ENCODE results near the gene PLCG1.

PLCG1 gene

DNA sequence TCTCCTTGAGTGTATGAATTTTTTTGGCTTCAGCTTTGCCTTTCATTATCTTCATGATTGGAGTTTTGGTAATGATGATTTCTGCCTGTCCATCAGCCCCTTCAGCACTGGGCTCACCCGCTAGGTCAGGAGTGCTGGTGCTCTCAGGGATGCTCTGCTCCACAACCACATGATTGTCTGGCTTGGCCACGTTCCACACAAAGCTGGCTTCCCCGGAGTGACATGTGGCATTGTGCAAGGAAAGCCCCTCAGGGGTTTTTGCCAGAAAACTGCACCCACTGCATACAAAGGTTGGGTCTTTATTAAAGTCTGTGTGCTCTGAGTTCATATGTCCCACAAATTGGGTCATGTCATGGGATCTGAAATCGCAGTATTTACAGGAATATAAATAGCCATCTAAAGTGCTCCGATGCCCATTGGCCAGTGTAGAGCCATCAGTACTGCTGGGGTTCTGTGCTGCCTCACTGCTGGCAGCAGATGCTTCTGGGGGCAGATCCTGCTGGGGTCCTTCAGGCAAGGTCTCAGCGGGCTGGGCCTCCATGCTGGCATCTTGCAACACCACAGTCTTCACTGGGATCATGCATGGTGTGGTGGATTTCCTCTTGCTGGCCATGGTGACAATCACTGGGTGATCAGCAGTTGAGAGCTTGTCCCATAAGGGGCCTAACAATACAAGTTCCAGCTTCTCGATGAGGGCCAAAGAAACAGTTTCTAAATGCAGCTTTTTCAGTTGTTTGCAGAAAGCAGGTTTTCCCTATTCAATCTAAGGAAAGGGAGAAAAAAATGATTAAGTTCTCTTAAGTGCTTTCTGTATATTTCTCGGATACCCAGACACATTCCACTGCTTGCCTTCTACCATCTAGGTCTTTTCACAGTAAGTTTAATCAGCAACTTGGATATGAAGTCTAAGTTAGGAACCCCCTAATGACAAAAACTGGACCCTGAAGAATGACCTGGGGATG is 67.2 kb downstream of the PLCG1 start:
- no peak for DNase-seq (ENCODE audit: low spot score)
- no peak for FAIRE-seq

DNA sequence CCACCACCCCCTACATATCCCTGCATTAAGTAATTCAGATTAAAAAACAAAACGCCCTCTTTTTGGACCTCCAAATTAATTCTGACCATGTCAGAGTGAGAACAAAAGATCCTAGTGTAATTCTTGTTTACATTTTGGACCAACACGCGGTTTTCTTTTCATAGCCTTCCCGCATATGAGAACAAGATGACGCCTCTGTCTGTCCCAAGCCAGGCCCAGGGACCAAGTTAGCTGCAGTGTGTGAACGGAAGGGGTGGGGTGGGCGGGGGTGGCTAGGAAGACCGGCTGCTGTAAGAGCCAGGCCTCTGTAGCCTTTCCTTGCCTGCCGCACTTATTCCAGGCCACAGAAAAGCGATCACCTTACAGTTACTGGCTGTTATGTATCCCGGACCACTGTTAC is 68.0 kb downstream of the PLCG1 start:
- FAIRE-seq: no peak
- DNase-seq (ENCODE audit: low spot score): no peak

DNA sequence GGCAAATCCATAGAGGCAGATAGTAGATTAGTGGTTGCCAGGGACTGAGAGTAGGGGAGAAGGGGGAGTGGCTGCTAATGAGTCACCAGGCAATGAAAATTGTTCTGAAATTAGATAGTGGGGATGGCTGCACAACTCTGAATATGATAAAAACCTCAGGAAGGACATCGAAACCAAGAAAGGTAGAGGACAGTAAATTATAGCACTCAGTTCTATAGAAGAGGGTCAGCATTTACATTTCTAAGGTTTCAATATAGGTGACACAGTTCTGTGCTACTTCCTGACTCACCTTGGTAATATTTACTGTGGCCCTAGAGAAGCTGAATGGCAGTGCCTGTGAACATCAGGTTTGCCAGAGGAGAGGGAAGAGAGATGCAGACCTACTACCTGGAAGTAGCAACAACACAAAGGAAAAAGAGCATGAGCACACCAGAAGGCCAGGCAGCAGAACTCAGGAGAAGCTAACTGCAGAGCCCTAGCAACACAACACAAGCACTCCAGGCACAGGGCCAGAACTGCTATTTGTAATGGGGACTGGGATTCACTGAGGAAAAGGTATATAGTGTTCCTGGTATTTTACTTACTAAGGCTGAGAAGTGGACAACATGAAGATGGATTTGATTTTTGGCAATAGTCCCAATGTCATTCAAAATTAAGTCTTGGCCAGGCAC is 75.9 kb downstream of the PLCG1 start:
- FAIRE-seq: no peak
- no peak for DNase-seq (ENCODE audit: low spot score)

DNA sequence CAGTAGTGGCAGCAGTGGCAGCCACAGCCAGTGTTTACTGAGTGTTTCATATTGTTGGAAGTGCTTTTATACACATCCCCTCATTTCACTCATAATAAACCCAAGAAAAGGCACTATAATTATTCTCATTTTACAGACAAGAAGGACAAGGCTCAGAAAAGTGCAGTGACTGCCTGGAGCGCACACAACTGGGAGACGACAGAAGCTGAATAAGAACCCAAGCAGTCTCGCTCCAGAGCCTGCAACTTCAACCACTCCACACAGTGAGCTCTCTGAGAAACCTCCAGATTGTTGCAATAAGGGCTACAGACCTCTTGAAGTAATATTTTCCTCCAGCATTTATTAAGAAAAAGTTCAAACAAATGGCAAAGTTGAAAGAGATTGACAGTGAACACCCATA is 76.9 kb downstream of the PLCG1 start:
- DNase-seq (ENCODE audit: low spot score) (no peak), FAIRE-seq (no peak)

DNA sequence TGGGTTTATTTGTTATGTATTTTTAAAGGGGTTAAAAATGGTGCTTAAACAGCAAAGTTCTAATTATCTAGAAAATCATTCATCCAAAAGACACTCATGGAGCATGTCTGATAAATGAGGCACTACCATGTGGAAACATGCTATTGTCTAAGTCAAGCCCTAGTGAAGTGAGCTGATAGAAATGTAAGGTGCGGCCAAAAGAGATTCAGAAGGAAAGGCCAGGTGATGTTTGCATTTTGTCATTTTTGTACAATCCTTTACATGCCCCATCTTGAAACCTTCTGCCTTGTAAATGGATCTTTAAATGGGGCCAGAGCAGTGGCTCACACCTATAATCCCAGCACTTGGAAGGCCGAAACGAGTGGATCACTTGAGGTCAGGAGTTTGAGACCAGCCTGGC is 77.3 kb downstream of the PLCG1 start:
- DNase-seq (ENCODE audit: low spot score) (no peak), FAIRE-seq (no peak)

DNA sequence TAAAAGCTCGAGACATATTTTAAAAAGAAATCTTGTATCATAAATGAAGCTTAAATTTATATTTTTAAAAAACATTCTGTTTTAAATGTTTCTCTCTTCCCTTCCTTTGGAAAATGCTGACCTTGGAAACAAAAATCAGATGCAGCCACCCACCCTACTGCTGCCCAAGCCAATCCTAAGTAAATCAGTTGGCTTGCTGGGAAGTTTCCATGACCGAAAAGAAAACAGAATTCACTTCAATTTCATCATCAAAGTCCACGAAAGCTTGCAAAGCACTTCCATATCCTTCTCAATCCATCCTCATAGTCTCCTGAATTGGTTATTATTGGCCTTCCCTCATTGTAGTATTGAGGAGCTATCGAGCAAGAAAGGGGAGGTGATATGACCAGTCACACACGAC is 80.1 kb downstream of the PLCG1 start:
- FAIRE-seq: no peak
- DNase-seq (ENCODE audit: low spot score): no peak

DNA sequence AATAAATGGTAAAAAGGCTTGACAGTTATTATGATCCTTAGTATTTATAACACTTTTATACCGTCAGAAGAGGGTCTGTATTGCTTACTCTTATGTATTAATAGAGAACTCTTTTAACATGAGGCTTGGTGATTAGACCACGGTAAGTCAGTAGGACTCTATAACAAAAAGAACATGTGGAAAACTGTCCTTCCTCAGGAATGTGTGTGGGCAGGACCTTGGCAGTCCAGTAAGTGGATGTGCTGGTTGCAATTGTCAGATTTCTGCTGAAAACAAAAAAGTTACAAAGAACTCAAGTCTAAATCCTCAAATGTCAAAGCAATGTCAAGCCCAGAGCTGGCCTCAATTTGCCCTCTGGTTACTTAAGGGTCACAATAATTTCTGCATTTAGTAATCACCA is 81.1 kb downstream of the PLCG1 start:
- DNase-seq (ENCODE audit: low spot score) (no peak), FAIRE-seq (no peak)

DNA sequence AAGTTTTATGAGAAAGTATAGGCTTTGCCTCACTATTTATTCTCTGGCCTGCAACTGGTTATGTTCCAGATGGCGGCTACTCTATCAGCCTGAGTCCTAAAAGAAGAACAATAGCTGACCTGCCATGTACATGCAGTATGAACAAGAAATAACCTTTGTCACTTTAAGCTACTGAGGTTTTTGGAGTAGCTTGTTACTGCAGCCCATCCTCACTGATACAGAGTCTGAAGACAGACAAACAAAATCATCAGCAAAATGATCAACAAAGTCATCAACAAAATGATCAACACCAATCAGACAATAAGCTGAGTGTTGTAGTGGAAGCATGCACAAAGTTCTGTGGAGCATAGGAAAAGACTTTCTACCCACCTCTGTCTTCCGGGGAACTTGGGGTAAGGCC is 82.5 kb downstream of the PLCG1 start:
- DNase-seq (ENCODE audit: low spot score): no peak
- FAIRE-seq: peak; percentile 50

DNA sequence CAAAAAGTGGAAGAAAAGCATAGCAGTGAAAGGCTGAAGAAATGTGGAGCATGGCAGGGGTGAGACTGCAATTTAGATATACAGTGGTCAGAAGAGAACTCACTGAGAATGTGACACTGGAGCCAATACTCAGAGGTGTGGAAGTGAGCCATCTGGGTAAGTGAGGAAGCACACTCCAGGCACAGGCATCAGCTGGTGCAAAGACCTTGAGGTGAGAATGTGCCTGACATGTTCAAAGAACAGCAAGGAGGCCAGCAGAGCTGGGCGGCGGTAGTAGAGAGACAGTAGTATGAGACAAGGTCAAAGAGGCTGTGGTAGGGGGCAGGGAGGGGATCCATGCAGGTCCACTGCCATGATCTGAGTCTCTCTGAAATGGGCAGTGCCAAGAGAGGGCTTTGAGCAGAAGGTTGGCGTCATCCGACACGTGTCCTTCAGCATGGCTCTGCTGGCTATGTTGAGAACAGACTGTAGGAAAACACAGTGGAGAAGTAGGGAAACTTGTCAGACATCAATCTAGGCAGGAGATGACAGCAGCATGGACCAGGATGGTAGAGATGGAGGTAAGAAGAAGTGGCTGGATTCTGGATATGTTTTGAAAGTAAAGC is 84.4 kb downstream of the PLCG1 start:
- FAIRE-seq: no peak
- DNase-seq (ENCODE audit: low spot score): no peak

DNA sequence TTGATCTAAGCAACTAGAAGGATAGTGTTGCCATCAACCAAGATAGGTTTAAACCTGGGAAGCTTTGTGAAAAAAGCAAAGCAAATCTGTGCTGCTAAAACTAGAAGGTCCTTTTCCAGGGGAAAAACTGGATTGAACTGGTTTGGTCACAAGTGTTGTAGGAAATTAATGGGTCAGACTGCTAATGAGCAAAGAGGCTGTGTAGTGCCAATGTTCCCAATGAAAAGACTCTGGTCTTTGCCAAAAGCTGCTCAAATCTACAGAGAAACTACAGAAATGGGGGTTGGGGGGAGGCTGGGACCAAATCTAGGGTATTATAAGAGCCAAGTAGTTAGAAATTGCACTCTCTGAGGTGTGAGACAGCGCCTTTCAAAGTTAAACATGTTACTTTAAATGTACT is 85.0 kb downstream of the PLCG1 start:
- FAIRE-seq (no peak), DNase-seq (ENCODE audit: low spot score) (no peak)

DNA sequence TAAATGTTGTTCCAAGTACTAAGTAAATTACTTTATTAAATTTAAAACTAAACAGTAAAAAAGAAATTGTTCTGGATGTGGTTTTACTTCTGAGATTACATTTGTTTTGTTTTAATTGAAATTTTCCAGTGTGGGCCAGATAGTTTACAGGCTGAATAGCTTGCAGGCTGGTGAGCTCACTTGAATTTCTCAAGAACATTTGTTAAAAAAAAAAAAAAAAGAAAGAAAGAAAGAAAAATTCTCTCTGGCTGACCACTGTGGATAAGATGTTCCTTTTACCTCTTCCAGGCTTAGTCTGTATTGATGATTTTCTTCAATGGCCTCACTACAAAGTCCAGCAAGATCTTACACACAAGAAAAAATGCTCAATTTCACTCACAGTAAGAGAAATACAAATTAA is 85.4 kb downstream of the PLCG1 start:
- FAIRE-seq (no peak), DNase-seq (ENCODE audit: low spot score) (no peak)

DNA sequence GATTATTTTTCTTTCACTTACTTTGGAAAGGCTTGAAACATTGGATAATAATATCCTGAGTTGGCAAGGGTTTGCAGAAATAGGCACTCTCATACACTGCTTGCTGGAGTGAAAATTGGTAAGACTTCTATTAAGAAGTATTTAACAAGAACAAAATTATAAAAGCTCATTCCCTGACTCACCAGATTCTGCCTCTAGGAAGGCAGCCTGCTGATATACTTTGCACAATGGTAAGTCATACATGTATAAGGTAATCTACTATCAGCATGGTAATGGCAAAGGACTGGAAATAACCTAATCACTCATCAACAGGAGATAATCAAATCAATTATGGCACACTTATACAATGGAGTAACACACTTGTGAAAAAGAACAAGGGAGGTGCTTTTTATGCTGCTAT is 85.8 kb downstream of the PLCG1 start:
- no peak for FAIRE-seq
- DNase-seq (ENCODE audit: low spot score): no peak

DNA sequence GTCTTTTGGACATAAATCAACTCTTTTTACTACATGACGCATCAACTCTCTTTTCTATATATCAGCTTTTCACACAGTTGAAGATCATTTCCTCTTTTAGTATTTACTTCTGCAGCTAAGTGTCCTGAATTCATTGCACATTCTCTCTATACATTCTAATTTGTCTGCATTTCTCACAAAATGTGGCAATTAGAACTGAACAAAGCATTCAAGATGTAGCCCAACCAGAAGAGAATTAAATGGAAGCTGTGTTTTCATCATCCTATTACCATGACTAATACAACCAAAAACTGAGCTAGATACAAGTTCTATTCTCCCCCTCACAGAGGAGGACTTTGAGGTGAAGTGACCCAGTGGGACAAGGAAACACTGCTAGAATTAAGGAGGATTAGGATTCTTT is 86.9 kb downstream of the PLCG1 start:
- DNase-seq (ENCODE audit: low spot score) (no peak), FAIRE-seq (no peak)

DNA sequence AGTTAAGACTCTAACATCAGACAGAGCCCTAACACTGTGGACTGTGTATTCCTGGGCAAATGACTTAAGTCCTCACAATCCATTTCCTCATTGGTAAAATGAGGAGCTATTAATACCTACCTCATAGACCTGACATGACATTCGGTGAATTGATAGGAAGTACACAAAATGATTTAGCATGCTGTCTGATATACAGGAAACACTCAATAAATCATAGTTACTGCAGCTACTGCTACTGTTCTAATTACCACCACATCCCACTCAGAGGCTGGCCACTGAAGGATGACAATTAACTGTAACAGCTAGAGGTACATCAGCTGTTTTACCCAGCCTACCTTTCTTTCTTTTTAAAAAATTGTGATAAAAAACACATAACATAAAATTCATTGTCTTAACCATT is 87.7 kb downstream of the PLCG1 start:
- FAIRE-seq (no peak), DNase-seq (ENCODE audit: low spot score) (no peak)

DNA sequence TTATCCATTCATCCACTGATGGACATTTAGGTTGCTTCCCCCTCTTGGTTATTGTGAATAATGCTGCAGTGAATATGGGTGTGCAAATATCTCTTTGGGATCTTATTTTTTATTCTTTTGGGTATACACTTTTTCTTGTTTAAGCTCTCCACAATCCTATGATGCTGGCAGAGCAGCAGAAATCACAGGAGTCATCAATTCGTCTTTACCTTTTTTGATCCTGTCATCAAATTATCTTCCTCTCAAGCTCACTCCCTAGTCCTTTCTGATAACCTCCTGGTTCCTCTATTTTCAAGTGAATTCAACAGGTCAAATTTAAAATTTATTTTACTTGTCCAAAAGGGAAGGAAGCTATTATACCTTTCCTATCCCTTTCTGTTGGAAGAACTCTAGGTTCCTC is 89.1 kb downstream of the PLCG1 start:
- no peak for FAIRE-seq
- no peak for DNase-seq (ENCODE audit: low spot score)
